Activated naive CD4-positive, alpha-beta T cell treated with anti-CD3 and anti-CD28 coated beads, Interleukin-2, amount 50 U/mL, for 24 hours (primary cell): ENCODE results near the gene NAA20.

Source experiments
- H3K27ac Mint-ChIP-seq: one replicate; pipeline ENCODE4 v1.8.0; 2021; ENCODE audit warnings: mild to moderate bottlenecking, mixed read lengths
- H3K27me3 Mint-ChIP-seq: one replicate; pipeline ENCODE4 v1.8.0; 2021; ENCODE audit warnings: mixed read lengths
- H3K36me3 Mint-ChIP-seq: one replicate; pipeline ENCODE4 v1.8.0; 2021; ENCODE audit warnings: mixed read lengths
- H3K4me1 Mint-ChIP-seq: one replicate; pipeline ENCODE4 v1.8.0; 2021; ENCODE audit warnings: mixed read lengths
- H3K4me3 Mint-ChIP-seq: one replicate; pipeline ENCODE4 v1.8.0; 2021; ENCODE audit warnings: mild to moderate bottlenecking, mixed read lengths
- H3K9me3 Mint-ChIP-seq: one replicate; pipeline ENCODE4 v1.8.0; 2021; ENCODE audit warnings: mixed read lengths

The NAA20 gene

GRCh38 chr20:20017001-20017843, at the start of gene NAA20:
Gene NAA20 (plus strand): TSS chr20:20017362. CDS start chr20:20017397, 35 bp downstream.
- Mint-ChIP-seq H3K36me3 (peaks cover 5% of the 10 kb centered on the region), H3K4me1 (peaks cover 62% of the 10 kb centered on the region), H3K4me3 (peak within 1 kb of the TSS; percentile 96), H3K27ac (peak within 1 kb of the TSS; percentile 93), H3K27me3 (no peaks in the 10 kb centered on the region), H3K9me3 (no peaks in the 10 kb centered on the region)

GRCh38 chr20:19967445-19967844, 49.7 kb upstream of the NAA20 start:
- Mint-ChIP-seq H3K36me3 (peaks cover 1% of the 10 kb centered on the region), H3K4me3 (no peak overlapping the region), H3K27ac (no peak overlapping the region), H3K27me3 (no peaks in the 10 kb centered on the region), H3K9me3 (no peaks in the 10 kb centered on the region), H3K4me1 (peaks cover 14% of the 10 kb centered on the region)

- H3K4me3 Mint-ChIP-seq = no peak overlapping the region
- H3K4me1 Mint-ChIP-seq = peaks cover 14% of the 10 kb centered on the region
- H3K27ac Mint-ChIP-seq = no peak overlapping the region
- H3K9me3 Mint-ChIP-seq = no peaks in the 10 kb centered on the region
- H3K36me3 Mint-ChIP-seq = peaks cover 1% of the 10 kb centered on the region
- no peaks in the 10 kb centered on the region for H3K27me3 Mint-ChIP-seq
Measured at GRCh38 chr20:19968028-19968427, 49.1 kb upstream of the NAA20 start.

GRCh38 chr20:19968466-19969073, 48.6 kb upstream of the NAA20 start:
- peaks cover 14% of the 10 kb centered on the region for H3K4me1 Mint-ChIP-seq
- peaks cover 1% of the 10 kb centered on the region for H3K36me3 Mint-ChIP-seq
- no peak overlapping the region for H3K4me3 Mint-ChIP-seq
- H3K27ac Mint-ChIP-seq = no peak overlapping the region
- H3K27me3 Mint-ChIP-seq = no peaks in the 10 kb centered on the region
- H3K9me3 Mint-ChIP-seq = no peaks in the 10 kb centered on the region

- Mint-ChIP-seq H3K9me3 (no peaks in the 10 kb centered on the region), H3K4me1 (peaks cover 14% of the 10 kb centered on the region), H3K27me3 (no peaks in the 10 kb centered on the region), H3K4me3 (no peak overlapping the region), H3K36me3 (peaks cover 1% of the 10 kb centered on the region), H3K27ac (no peak overlapping the region)
Measured at GRCh38 chr20:19969106-19969505, 48.1 kb upstream of the NAA20 start.

- H3K9me3 Mint-ChIP-seq = no peaks in the 10 kb centered on the region
- no peaks in the 10 kb centered on the region for H3K27me3 Mint-ChIP-seq
- no peak overlapping the region for H3K4me3 Mint-ChIP-seq
- peaks cover 14% of the 10 kb centered on the region for H3K4me1 Mint-ChIP-seq
- no peak overlapping the region for H3K27ac Mint-ChIP-seq
- H3K36me3 Mint-ChIP-seq = peaks cover 1% of the 10 kb centered on the region
Measured at GRCh38 chr20:19969507-19970255, 47.5 kb upstream of the NAA20 start.

GRCh38 chr20:19970256-19970765, 46.9 kb upstream of the NAA20 start:
- H3K27ac Mint-ChIP-seq = no peak overlapping the region
- no peaks in the 10 kb centered on the region for H3K9me3 Mint-ChIP-seq
- peaks cover 1% of the 10 kb centered on the region for H3K36me3 Mint-ChIP-seq
- peaks cover 14% of the 10 kb centered on the region for H3K4me1 Mint-ChIP-seq
- H3K4me3 Mint-ChIP-seq = no peak overlapping the region
- H3K27me3 Mint-ChIP-seq = no peaks in the 10 kb centered on the region

- peaks cover 1% of the 10 kb centered on the region for H3K36me3 Mint-ChIP-seq
- no peaks in the 10 kb centered on the region for H3K27me3 Mint-ChIP-seq
- H3K4me3 Mint-ChIP-seq = no peak overlapping the region
- H3K9me3 Mint-ChIP-seq = no peaks in the 10 kb centered on the region
- peaks cover 14% of the 10 kb centered on the region for H3K4me1 Mint-ChIP-seq
- no peak overlapping the region for H3K27ac Mint-ChIP-seq
Measured at GRCh38 chr20:19971116-19971515, 46.0 kb upstream of the NAA20 start.

- Mint-ChIP-seq H3K36me3 (peaks cover 1% of the 10 kb centered on the region), H3K27me3 (no peaks in the 10 kb centered on the region), H3K27ac (no peak overlapping the region), H3K4me3 (no peak overlapping the region), H3K4me1 (peaks cover 12% of the 10 kb centered on the region), H3K9me3 (no peaks in the 10 kb centered on the region)
Measured at GRCh38 chr20:19973961-19974629, 43.1 kb upstream of the NAA20 start.

- Mint-ChIP-seq H3K36me3 (no peaks in the 10 kb centered on the region), H3K9me3 (no peaks in the 10 kb centered on the region), H3K27me3 (peaks cover 1% of the 10 kb centered on the region), H3K4me3 (no peak overlapping the region), H3K4me1 (peaks cover 7% of the 10 kb centered on the region), H3K27ac (no peak overlapping the region)
Measured at GRCh38 chr20:19974630-19975435, 42.3 kb upstream of the NAA20 start.

- peaks cover 7% of the 10 kb centered on the region for H3K4me1 Mint-ChIP-seq
- H3K27ac Mint-ChIP-seq = no peak overlapping the region
- H3K36me3 Mint-ChIP-seq = no peaks in the 10 kb centered on the region
Measured at GRCh38 chr20:19975436-19975799, 41.7 kb upstream of the NAA20 start.

GRCh38 chr20:19975901-19976300, 41.3 kb upstream of the NAA20 start:
- Mint-ChIP-seq H3K36me3 (no peaks in the 10 kb centered on the region), H3K4me3 (no peak overlapping the region), H3K4me1 (peaks cover 7% of the 10 kb centered on the region), H3K27ac (no peak overlapping the region), H3K9me3 (no peaks in the 10 kb centered on the region), H3K27me3 (peaks cover 1% of the 10 kb centered on the region)

More at GRCh38 chr20:19975436-19975799, 41.7 kb upstream of the NAA20 start:
- Mint-ChIP-seq H3K9me3 (no peaks in the 10 kb centered on the region), H3K27me3 (peaks cover 1% of the 10 kb centered on the region), H3K4me3 (no peak overlapping the region)

GRCh38 chr20:19976595-19977372, 40.4 kb upstream of the NAA20 start:
- H3K9me3 Mint-ChIP-seq = no peaks in the 10 kb centered on the region
- no peak overlapping the region for H3K27ac Mint-ChIP-seq
- no peaks in the 10 kb centered on the region for H3K36me3 Mint-ChIP-seq
- H3K4me1 Mint-ChIP-seq = peaks cover 7% of the 10 kb centered on the region
- peaks cover 1% of the 10 kb centered on the region for H3K27me3 Mint-ChIP-seq
- H3K4me3 Mint-ChIP-seq = no peak overlapping the region

- H3K27ac Mint-ChIP-seq = no peak overlapping the region
- no peaks in the 10 kb centered on the region for H3K36me3 Mint-ChIP-seq
- no peaks in the 10 kb centered on the region for H3K9me3 Mint-ChIP-seq
- peaks cover 1% of the 10 kb centered on the region for H3K27me3 Mint-ChIP-seq
- no peak overlapping the region for H3K4me3 Mint-ChIP-seq
- H3K4me1 Mint-ChIP-seq = peaks cover 7% of the 10 kb centered on the region
Measured at GRCh38 chr20:19977373-19977770, 39.8 kb upstream of the NAA20 start.
